Body of pancreas (tissue), 4 donors: ENCODE results near the gene UBAP1. TPM values are rescaled to one million over a fixed set of nuclear protein-coding genes. Genes with fewer than 3 reads are reported as not detected.

Experiments
- ATAC-seq: fragments of 150-250 bp; one replicate; pipeline ENCODE4 v1.9.1; 2016
- DNase-seq, 4 donors: peaks; one replicate each; pipeline ENCODE4 v3.0.0-alpha.2; 2019
- H3K27ac ChIP-seq, 4 donors: fragments of 200-600 bp; sonication (generic); 1 replicate in 3 of 4; 2 replicates in 1 of 4; pipeline versions ENCODE4 v1.5.1 to v1.6.1; 2016 to 2019; ENCODE audit warnings: mild to moderate bottlenecking in 1 of 4, mixed read lengths in 1 of 4, moderate library complexity in 1 of 4
- H3K27me3 ChIP-seq, 2 donors: fragments of 200-600 bp; sonication (generic); one replicate each; pipeline ENCODE4 v1.6.0; 2016; ENCODE audit warnings: mild to moderate bottlenecking in 1 of 2
- H3K36me3 ChIP-seq, 2 donors: fragments of 200-600 bp; sonication (generic); replicated peaks in 1 of 2; 2 replicates each; pipeline ENCODE4 v1.5.1; 2016; ENCODE audit warnings: low read depth in 2 of 2; ENCODE audit not compliant: insufficient read depth in 1 of 2
- H3K4me1 ChIP-seq: fragments of 200-600 bp; sonication (generic); one replicate; pipeline ENCODE4 v1.6.0; 2016
- H3K4me3 ChIP-seq, 2 donors: fragments of 200-600 bp; sonication (generic); 1 replicate in 1 of 2; 2 replicates in 1 of 2; pipeline ENCODE4 v1.5.1; 2016 to 2019
- H3K9me3 ChIP-seq, 3 donors: fragments of 200-600 bp; sonication (generic); 1 replicate in 2 of 3; 2 replicates in 1 of 3; pipeline ENCODE4 v1.5.1; 2016
- POLR2A ChIP-seq, 3 donors: fragments of 450-650 bp; IDR thresholded peaks; one replicate each; pipeline ENCODE4 v1.6.1; 2016; ENCODE audit warnings: antibody characterized with exemption in 3 of 3, mild to moderate bottlenecking in 2 of 3
- WGBS, 2 donors: methylation state at CpG; one replicate each; pipeline ENCODE4 v1.1.5; 2017; 5-methylcytosine and 5-hydroxymethylcytosine counted together
- intact Hi-C: fragments of 100-400 bp; cut with DNase I; formaldehyde crosslinking; loops from one replicate; pipeline ENCODE4 v1.15.1; 2023
- total RNA-seq, 2 donors: library from RNA; depleted of rRNA; stranded (reverse); fragments of >200 nt; gene quantifications; one replicate each; pipeline ENCODE4 v1.1.0, GENCODE V29; 2016
- TF ChIP-seq, protein P1 (sequence below), 7 experiments: fragments of 450-650 bp in 4 of 7; fragments of 200-600 bp in 3 of 7; sonication (generic) in 3 of 7; IDR thresholded peaks; one replicate each; pipeline ENCODE4 v1.5.1; 2016 to 2019; ENCODE audit warnings: antibody characterized with exemption in 7 of 7

Gene UBAP1
- total RNA-seq, 2 donors from 2014 or later, result 18.9 to 19.1 TPM

DNA sequence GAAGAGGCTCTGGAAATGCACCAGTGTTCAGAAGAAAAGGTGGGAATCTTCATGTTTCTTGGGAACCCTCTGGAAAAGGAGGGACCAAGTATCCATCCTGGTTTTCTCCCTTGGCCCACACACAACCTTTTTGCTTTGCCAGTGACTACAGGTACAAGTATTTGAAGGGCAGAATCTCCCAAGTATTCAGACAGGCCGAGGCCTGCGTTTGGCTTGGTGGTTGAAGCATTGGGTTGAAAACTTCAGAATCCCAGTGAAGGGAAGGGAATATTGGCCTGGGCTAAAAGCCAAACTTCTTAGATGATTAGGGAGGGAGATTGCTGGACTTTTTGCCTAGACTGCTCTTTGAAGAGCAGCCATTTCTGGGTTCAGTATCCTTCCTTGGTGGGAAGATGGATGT is 71.9 kb downstream of the UBAP1 start:
- no peaks in the 10 kb centered on the region for H3K9me3 ChIP-seq
- intact Hi-C loops, result no loop called here
- H3K4me1 ChIP-seq, result peaks cover 10% of the 10 kb centered on the region
- no peak overlapping the region for H3K4me3 ChIP-seq
- TF ChIP-seq, protein P1, sequence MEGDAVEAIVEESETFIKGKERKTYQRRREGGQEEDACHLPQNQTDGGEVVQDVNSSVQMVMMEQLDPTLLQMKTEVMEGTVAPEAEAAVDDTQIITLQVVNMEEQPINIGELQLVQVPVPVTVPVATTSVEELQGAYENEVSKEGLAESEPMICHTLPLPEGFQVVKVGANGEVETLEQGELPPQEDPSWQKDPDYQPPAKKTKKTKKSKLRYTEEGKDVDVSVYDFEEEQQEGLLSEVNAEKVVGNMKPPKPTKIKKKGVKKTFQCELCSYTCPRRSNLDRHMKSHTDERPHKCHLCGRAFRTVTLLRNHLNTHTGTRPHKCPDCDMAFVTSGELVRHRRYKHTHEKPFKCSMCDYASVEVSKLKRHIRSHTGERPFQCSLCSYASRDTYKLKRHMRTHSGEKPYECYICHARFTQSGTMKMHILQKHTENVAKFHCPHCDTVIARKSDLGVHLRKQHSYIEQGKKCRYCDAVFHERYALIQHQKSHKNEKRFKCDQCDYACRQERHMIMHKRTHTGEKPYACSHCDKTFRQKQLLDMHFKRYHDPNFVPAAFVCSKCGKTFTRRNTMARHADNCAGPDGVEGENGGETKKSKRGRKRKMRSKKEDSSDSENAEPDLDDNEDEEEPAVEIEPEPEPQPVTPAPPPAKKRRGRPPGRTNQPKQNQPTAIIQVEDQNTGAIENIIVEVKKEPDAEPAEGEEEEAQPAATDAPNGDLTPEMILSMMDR (IDR thresholded peaks at IDR 0.05), result no peak
- no peak for TF ChIP-seq POLR2A (IDR thresholded peaks at IDR 0.05)
- DNase-seq, result no peak
- WGBS, 2 donors, result 71 to 86% methylated on average over 2 of the region's 2 CpGs
- no peaks in the 10 kb centered on the region for H3K27me3 ChIP-seq
- H3K27ac ChIP-seq, result no peak overlapping the region
- peaks cover 0 to 14% of the 10 kb centered on the region in 2 donors for H3K36me3 ChIP-seq
- ATAC-seq, result no peak

DNA sequence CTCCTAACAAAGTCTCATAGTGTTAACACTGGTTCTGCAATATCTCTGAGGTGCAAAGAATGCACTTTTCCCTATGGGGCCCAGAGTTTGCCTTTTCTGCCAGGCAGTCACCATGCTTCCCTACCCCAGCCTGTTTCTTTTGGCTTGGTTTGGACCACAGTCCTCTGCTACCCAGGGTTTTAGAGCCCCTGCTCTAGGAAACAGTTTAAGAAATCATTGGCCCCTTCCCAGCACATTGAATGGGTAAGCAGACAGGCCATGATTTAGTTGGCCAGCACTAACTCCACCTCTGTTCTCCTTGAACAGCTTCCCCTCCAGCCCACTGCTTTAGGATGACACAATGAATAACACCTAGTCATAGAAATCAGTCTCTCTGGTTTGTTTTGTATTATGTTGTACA is 73.2 kb downstream of the UBAP1 start:
- Histone ChIP-seq H3K4me1 (peaks cover 10% of the 10 kb centered on the region), H3K27ac (no peak overlapping the region), H3K36me3 (peaks cover 0 to 14% of the 10 kb centered on the region in 2 donors), H3K4me3 (no peak overlapping the region), H3K27me3 (no peaks in the 10 kb centered on the region), H3K9me3 (no peaks in the 10 kb centered on the region)
- no peak for ATAC-seq
- no peak for DNase-seq
- TF ChIP-seq, protein P1 (IDR thresholded peaks at IDR 0.05), result no peak
- TF ChIP-seq POLR2A (IDR thresholded peaks at IDR 0.05), result no peak
- intact Hi-C loops, result no loop called here

DNA sequence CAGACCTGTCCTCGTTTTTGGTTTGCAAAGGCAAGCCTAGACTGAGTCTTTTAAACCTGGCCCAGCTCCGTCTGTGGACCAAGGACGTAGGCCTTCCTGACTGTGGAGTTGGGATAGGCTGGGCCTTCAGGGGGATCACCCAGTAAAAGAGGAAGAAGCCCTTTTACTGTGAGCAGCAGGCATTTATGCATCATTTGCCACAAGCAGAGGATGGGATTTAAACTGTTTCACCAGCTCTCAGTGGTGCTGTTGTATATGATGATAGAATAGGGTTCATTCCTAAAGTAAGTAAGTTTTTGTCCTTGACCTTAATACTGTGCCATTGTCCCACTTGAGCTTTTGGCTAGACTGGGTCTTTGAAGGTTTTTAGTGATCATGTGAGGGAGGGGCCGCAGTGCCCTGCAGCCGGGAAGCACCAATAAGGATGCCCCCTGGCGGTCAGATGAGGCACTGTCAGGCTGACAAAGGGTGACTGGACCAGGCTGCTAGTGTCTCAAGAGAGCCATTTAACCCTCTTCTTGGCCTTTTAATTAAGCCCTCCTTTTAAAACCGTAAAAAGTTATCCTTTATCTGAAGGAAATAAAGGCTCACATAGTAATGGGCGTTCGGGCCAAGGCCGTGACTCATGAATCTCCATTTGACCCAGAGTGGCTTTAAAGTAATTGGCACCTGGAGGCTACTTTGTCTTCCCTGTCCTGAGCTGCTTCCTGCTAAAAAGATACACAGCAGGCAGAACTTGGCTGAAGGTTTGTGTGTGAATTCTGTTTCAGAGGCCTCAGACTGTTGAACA is 74.0 kb downstream of the UBAP1 start:
- no peaks in the 10 kb centered on the region for H3K9me3 ChIP-seq
- H3K36me3 ChIP-seq, result peaks cover 0 to 14% of the 10 kb centered on the region in 2 donors
- intact Hi-C loops, result no loop called here
- no peak overlapping the region for H3K4me3 ChIP-seq
- peak; percentile 37 to 77 (median 68) for DNase-seq
- peaks cover 10% of the 10 kb centered on the region for H3K4me1 ChIP-seq
- peak; percentile 72 for ATAC-seq
- H3K27ac ChIP-seq, result peak overlapping the region in 2 of 4 donors; percentile 14 to 46
- 37 to 40% methylated on average over 10 of the region's 10 CpGs for WGBS, 2 donors
- TF ChIP-seq, protein P1 (IDR thresholded peaks at IDR 0.05), result peak; percentile 27 to 96 (median 84)
- TF ChIP-seq POLR2A (IDR thresholded peaks at IDR 0.05), result no peak
- no peaks in the 10 kb centered on the region for H3K27me3 ChIP-seq

DNA sequence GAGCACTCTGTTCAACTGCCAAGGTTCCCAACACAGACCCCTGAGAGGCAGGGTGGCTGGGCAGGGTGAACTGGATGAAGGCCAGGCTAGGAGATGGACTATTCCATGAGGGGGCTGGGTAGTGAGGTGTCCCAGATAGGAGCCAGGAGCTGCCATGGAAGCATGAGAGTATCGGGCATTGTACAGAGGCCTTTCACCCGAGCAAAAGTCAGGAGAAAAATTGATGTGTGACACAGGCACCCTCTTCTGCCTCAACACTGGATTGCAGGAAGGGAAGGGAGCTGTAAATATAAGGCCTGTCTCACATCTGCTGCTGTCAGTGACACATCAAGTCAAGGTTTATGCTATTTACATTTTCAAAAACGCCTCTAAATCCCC is 74.6 kb downstream of the UBAP1 start:
- TF ChIP-seq, protein P1 (IDR thresholded peaks at IDR 0.05), result peak in 1 of 7 experiments; percentile 35
- no peak for TF ChIP-seq POLR2A (IDR thresholded peaks at IDR 0.05)
- peak in 1 of 4 donors; percentile 25 for DNase-seq
- Histone ChIP-seq H3K36me3 (peaks cover 0 to 11% of the 10 kb centered on the region in 2 donors), H3K27ac (peak overlapping the region in 1 of 4 donors; percentile 46), H3K4me3 (no peak overlapping the region), H3K9me3 (no peaks in the 10 kb centered on the region), H3K4me1 (peaks cover 10% of the 10 kb centered on the region), H3K27me3 (no peaks in the 10 kb centered on the region)
- ATAC-seq, result peak; percentile 22
- intact Hi-C loops, result no loop called here
- 69 to 76% methylated on average over 3 of the region's 3 CpGs for WGBS, 2 donors
